ENCODE data around the gene RIPPLY3. TPM values are rescaled to one million over a fixed set of nuclear protein-coding genes. Genes with fewer than 3 reads are reported as not detected.
"Not testable (repeated sequence)": the region's sequence is repeated elsewhere in the genome, so short reads cannot be mapped to it uniquely, and the experiment has no call there.

Gene RIPPLY3
- total and polyA plus RNA-seq, 7 donors, result 0.12 TPM; not detected in 6

DNA sequence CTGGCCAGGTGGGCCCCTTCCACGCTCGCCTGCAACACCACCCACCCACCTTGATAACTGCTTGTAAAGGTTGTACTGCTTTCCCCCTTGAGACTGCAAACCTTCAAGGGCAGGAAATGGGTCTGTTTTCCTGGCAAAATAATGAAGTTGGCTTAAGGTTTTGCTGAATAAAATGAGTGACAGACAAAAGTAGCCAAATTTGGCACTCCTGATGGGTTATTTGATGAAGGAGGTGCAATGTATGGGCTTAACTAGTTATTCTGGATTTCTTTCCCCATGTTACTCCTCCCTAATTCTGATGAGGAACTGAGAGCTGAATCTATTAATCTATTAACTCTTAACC, 25.5 kb upstream of the RIPPLY3 start:
- Histone ChIP-seq H3K4me1 (peaks cover 0 to 11% (median 9%) of the 10 kb centered on the region in 4 donors), H3K4me3 (peak overlapping the region in 2 of 4 donors; percentile 48 to 53), H3K27me3 (peaks cover 0 to 6% (median 0%) of the 10 kb centered on the region in 3 donors), H3K36me3 (no peaks in the 10 kb centered on the region), H3K27ac (no peak overlapping the region), H3K9me3 (no peaks in the 10 kb centered on the region)
- WGBS, 2 donors, result 15 to 21% methylated on average over 2 of the region's 2 CpGs
- intact Hi-C loops (cut with DNase I), result no loop called here
- DNase-seq, result no peak
- no peak for TF ChIP-seq POLR2AphosphoS5 (IDR thresholded peaks at IDR 0.05)

DNA sequence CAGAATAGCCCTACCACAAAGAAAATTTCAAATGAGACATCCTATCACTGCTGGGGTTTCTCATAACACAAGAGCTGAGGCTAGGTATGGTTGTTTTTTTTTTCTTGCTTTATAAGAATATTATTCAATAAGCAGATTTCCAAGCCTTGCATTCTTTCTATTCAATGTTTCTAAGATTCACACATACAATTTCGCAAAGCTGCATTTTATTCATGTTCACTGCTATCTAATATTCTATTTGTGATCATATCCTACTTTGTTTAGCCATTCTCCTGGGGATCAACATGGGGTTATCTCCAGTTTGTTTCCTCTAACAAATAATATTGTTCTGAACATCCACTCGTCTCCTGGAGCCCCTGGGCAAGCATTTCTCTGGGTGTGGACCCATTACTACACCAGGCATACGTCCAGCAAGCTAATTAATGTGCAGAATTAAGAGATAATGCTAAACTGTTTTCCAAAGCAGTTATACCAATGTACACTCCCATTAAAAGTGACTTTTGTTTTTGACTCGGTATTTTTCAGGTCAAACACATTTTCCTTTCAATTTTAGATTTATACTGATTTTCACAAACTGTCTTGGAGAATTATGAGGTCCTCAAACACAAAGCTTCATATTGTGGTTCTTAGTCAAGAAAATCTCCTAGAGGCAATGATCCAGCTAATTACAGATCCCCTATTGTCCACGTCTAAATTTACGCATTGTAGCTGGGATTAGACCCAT, 24.4 kb upstream of the RIPPLY3 start:
- Histone ChIP-seq H3K4me1 (peaks cover 0 to 11% (median 9%) of the 10 kb centered on the region in 4 donors), H3K4me3 (no peak overlapping the region), H3K27me3 (peaks cover 0 to 6% (median 0%) of the 10 kb centered on the region in 3 donors), H3K27ac (no peak overlapping the region), H3K36me3 (no peaks in the 10 kb centered on the region), H3K9me3 (no peaks in the 10 kb centered on the region)
- TF ChIP-seq POLR2A (IDR thresholded peaks at IDR 0.05), result no peak
- no peak for TF ChIP-seq EP300 (IDR thresholded peaks at IDR 0.05)
- TF ChIP-seq POLR2AphosphoS5 (IDR thresholded peaks at IDR 0.05), result no peak
- no peak for DNase-seq
- intact Hi-C loops (cut with DNase I), result no loop called here
- WGBS, 2 donors, result 70 to 73% methylated on average over 6 of the region's 6 CpGs

DNA sequence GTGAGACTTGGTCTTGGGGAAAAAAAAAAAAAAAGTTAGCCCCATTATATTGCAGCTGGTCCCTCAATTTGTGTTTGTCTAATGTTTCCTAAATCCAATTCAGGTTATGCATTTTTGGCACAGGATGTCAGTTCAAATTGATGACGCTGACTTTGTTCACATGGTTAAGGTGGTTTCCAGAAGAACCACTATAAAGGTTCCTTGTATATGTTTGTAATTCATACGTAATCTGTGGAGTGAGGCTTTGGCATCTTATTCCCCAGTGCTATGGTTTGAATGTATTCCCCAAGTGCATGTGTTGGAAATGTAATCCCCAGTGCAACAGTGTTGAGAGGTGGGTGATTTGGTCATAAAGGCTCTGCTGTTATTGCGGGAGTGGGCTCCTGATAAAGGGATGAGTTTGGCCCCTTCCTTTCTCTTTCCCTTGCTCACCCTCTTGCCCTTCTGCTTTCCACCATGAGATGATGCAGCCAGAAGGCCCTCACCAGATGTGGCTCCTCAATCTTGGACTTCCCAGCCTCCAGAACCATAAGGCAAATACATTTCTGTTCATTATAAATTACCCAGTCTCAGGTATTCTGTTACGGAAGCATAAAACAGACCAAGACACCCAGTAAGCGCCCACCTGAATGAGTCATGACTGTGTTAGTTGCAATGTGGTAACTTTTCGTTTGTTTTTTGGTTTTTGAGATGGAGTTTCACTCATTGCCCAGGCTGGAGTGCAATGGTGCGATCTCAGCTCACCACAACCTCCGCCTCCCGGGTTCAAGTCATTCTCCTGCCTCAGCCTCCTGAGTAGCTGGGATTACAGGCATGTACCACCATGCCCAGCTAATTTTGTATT, 20.5 kb upstream of the RIPPLY3 start:
- Histone ChIP-seq H3K27me3 (peaks cover 0 to under 1% (median 0%) of the 10 kb centered on the region in 3 donors), H3K27ac (no peak overlapping the region), H3K4me1 (peaks cover 0 to 9% (median under 1%) of the 10 kb centered on the region in 4 donors), H3K9me3 (no peaks in the 10 kb centered on the region), H3K4me3 (no peak overlapping the region), H3K36me3 (no peaks in the 10 kb centered on the region)
- TF ChIP-seq POLR2A (IDR thresholded peaks at IDR 0.05) (no peak), POLR2AphosphoS5 (IDR thresholded peaks at IDR 0.05) (no peak), EP300 (IDR thresholded peaks at IDR 0.05) (no peak)
- TF ChIP-seq, protein P1, sequence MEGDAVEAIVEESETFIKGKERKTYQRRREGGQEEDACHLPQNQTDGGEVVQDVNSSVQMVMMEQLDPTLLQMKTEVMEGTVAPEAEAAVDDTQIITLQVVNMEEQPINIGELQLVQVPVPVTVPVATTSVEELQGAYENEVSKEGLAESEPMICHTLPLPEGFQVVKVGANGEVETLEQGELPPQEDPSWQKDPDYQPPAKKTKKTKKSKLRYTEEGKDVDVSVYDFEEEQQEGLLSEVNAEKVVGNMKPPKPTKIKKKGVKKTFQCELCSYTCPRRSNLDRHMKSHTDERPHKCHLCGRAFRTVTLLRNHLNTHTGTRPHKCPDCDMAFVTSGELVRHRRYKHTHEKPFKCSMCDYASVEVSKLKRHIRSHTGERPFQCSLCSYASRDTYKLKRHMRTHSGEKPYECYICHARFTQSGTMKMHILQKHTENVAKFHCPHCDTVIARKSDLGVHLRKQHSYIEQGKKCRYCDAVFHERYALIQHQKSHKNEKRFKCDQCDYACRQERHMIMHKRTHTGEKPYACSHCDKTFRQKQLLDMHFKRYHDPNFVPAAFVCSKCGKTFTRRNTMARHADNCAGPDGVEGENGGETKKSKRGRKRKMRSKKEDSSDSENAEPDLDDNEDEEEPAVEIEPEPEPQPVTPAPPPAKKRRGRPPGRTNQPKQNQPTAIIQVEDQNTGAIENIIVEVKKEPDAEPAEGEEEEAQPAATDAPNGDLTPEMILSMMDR (IDR thresholded peaks at IDR 0.05), result no peak
- no peak for DNase-seq
- WGBS, 2 donors, result 73 to 90% methylated on average over 9 of the region's 9 CpGs
- intact Hi-C loops (cut with DNase I), result no loop called here

DNA sequence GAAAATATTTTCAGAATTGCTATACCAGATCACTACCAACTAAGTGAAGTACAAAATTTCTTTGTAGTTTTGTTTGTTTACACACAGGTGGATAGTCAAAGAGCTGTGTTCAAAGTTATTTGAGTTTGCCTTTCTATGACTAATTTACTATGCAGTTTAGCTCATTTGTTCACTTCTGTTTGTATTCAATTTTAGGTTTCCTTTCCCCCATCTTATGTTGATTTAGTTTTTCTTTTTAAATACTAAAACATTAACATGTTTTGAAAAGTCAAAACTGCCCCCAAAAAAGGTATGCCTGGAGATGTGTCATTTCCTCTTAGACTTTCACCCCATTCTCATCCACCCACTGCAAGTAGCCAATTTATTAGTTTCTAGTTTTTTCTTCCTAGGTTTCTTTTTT, 18.7 kb upstream of the RIPPLY3 start:
- Histone ChIP-seq H3K27me3 (no peaks in the 10 kb centered on the region), H3K27ac (no peak overlapping the region)
- intact Hi-C loops (cut with DNase I), result no loop called here

DNA sequence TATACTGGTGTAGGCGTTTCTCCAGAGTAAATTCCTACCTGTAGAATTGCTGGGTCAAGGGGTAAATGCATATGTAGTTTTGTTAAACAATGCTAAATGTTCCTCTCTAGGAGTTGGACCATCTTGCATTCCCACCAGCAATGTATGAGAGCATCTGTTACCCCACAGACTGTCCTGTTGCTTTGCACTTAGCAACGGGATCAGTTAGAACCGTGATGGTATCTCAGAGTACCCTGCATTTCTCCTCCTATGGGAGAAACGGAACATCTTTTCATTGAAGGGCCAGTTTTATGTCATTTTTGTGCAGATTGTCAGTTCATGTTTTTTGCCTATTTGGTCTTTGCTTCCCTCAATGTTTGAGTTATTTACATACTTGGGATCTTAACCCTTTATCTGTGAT, 18.0 kb upstream of the RIPPLY3 start:
- no peaks in the 10 kb centered on the region for H3K36me3 ChIP-seq
- peaks cover 0 to 9% (median 0%) of the 10 kb centered on the region in 4 donors for H3K4me1 ChIP-seq
- 65 to 89% methylated on average over 4 of the region's 4 CpGs for WGBS, 2 donors
- H3K9me3 ChIP-seq, result no peaks in the 10 kb centered on the region
- intact Hi-C loops (cut with DNase I), result no loop called here
- H3K27me3 ChIP-seq, result no peaks in the 10 kb centered on the region
- TF ChIP-seq EP300 (IDR thresholded peaks at IDR 0.05), result no peak
- TF ChIP-seq POLR2A (IDR thresholded peaks at IDR 0.05), result no peak
- TF ChIP-seq, protein P1 (IDR thresholded peaks at IDR 0.05), result no peak
- no peak for TF ChIP-seq POLR2AphosphoS5 (IDR thresholded peaks at IDR 0.05)
- DNase-seq, result no peak
- no peak overlapping the region for H3K4me3 ChIP-seq
- no peak overlapping the region for H3K27ac ChIP-seq

More for the DNA sequence above, 18.7 kb upstream of the RIPPLY3 start:
- no peak overlapping the region for H3K4me3 ChIP-seq
- TF ChIP-seq, protein P1 (IDR thresholded peaks at IDR 0.05), result no peak
- H3K36me3 ChIP-seq, result no peaks in the 10 kb centered on the region
- H3K9me3 ChIP-seq, result no peaks in the 10 kb centered on the region
- peaks cover 0 to 9% (median 0%) of the 10 kb centered on the region in 4 donors for H3K4me1 ChIP-seq
- no peak for DNase-seq

DNA sequence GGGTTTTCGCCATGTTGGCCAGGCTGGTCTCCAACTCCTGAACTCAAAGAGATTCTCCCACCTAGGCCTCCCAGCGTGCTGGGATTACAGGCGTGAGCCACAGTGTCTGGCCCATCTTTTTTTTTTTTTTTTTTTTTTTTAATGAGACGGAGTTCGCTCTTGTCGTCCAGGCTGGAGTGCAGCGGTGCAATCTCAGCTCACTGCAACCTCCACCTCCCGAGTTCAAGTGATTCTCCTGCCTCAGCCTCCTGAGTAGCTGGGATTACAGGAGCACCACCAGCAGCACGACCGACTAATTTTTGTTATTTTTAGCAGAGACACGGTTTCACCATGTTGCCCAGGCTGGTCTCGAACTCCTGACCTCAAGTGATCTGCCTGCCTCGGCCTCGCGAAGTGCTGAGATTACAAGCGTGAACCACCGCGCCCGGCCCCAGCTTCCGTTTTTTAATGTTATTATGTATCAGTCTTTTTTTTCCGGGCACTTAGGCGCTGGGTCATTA, 17.3 kb upstream of the RIPPLY3 start:
- H3K4me1 ChIP-seq; DNase-seq; intact Hi-C loops (cut with DNase I); H3K9me3 ChIP-seq; H3K27me3 ChIP-seq; H3K36me3 ChIP-seq: not testable (repeated sequence)
- H3K4me3 ChIP-seq, result peak overlapping the region; percentile 44 to 60 (median 58)
- WGBS, 2 donors, result 42 to 47% methylated on average over 22 of the region's 22 CpGs
- H3K27ac ChIP-seq, result peak overlapping the region; percentile 86 to 92 (median 88)
